Liver (tissue), 9 donors: Measurements from ENCODE around the gene RAPSN. TPM values are rescaled to one million over a fixed set of nuclear protein-coding genes. Genes with fewer than 3 reads are reported as not detected.

Experiments
- DNase-seq: peaks from one replicate; pipeline ENCODE4 v3.0.0-alpha.2; 2017; ENCODE audit warnings: low spot score
- H3K27ac ChIP-seq, 2 donors: one replicate each; pipeline ENCODE4 v1.7.0; 2013; ENCODE audit warnings: inconsistent platforms in 2 of 2, low read length in 2 of 2, control low read depth in 1 of 2, low read depth in 1 of 2, mild to moderate bottlenecking in 1 of 2
- H3K27me3 ChIP-seq, 4 donors: one replicate each; pipeline versions ENCODE4 v1.6.1 to v1.7.0; 2013; ENCODE audit warnings: low read length in 3 of 4, inconsistent platforms in 1 of 4, mild to moderate bottlenecking in 1 of 4, moderate library complexity in 1 of 4; ENCODE audit not compliant: control insufficient read depth in 4 of 4, insufficient read depth in 4 of 4
- H3K36me3 ChIP-seq, 4 donors: one replicate each; pipeline versions ENCODE4 v1.6.1 to v1.7.0; 2013; ENCODE audit warnings: low read length in 3 of 4, mild to moderate bottlenecking in 3 of 4, low read depth in 1 of 4, moderate library complexity in 1 of 4; ENCODE audit not compliant: control insufficient read depth in 4 of 4, insufficient read depth in 3 of 4
- H3K4me1 ChIP-seq, 4 donors: one replicate each; pipeline versions ENCODE4 v1.6.1 to v1.7.0; 2013; ENCODE audit warnings: low read length in 3 of 4, mild to moderate bottlenecking in 3 of 4, moderate library complexity in 1 of 4; ENCODE audit not compliant: control insufficient read depth in 4 of 4, insufficient read depth in 4 of 4
- H3K4me3 ChIP-seq, 3 donors: one replicate each; pipeline versions ENCODE4 v1.6.1 to v1.7.0; 2013; ENCODE audit warnings: low read length in 3 of 3, control low read depth in 1 of 3, low read depth in 1 of 3, mild to moderate bottlenecking in 1 of 3
- H3K9ac ChIP-seq, 2 donors: one replicate each; pipeline ENCODE4 v1.7.0; 2013; ENCODE audit warnings: low read length in 2 of 2, mild to moderate bottlenecking in 2 of 2, moderate library complexity in 2 of 2, control low read depth in 1 of 2, low read depth in 1 of 2
- H3K9me3 ChIP-seq, 4 donors: one replicate each; pipeline versions ENCODE4 v1.6.1 to v1.7.0; 2013; ENCODE audit warnings: low read length in 3 of 4; ENCODE audit not compliant: control insufficient read depth in 4 of 4
- EGR1 ChIP-seq, 2 donors: IDR thresholded peaks; 2 replicates each; pipeline ENCODE4 v1.6.1; 2016 to 2018; ENCODE audit warnings: antibody characterized with exemption in 2 of 2, low read depth in 2 of 2
- FOXA1 ChIP-seq: IDR thresholded peaks from 2 replicates; pipeline ENCODE4 v1.6.1; 2016; ENCODE audit warnings: antibody characterized with exemption
- FOXA2 ChIP-seq: IDR thresholded peaks from 2 replicates; pipeline ENCODE4 v1.6.1; 2016; ENCODE audit warnings: antibody characterized with exemption
- GABPA ChIP-seq, 2 donors: IDR thresholded peaks in 1 of 2; conservative IDR thresholded peaks in 1 of 2; 2 replicates each; pipeline ENCODE4 v1.6.1; 2016; ENCODE audit warnings: antibody characterized with exemption in 2 of 2, mild to moderate bottlenecking in 1 of 2, moderate library complexity in 1 of 2
- HNF4A ChIP-seq, 2 donors: conservative IDR thresholded peaks; 2 replicates each; pipeline ENCODE4 v1.6.1; 2016; ENCODE audit warnings: antibody characterized with exemption in 2 of 2, mild to moderate bottlenecking in 2 of 2
- HNF4G ChIP-seq: IDR thresholded peaks from 2 replicates; pipeline ENCODE4 v1.6.1; 2016; ENCODE audit warnings: antibody characterized with exemption
- JUND ChIP-seq, 2 donors: IDR thresholded peaks; 2 replicates each; pipeline ENCODE4 v1.6.1; 2016; ENCODE audit warnings: antibody characterized with exemption in 2 of 2
- NR2F2 ChIP-seq: IDR thresholded peaks from 2 replicates; pipeline ENCODE4 v1.6.1; 2016; ENCODE audit warnings: antibody characterized with exemption
- RAD21 ChIP-seq, 2 donors: IDR thresholded peaks; 2 replicates each; pipeline ENCODE4 v1.6.1; 2016; ENCODE audit warnings: antibody characterized with exemption in 2 of 2, mild to moderate bottlenecking in 2 of 2
- RXRA ChIP-seq, 2 donors: IDR thresholded peaks; 2 replicates each; pipeline ENCODE4 v1.6.1; 2017 to 2018; ENCODE audit warnings: antibody characterized with exemption in 2 of 2, mild to moderate bottlenecking in 1 of 2
- SP1 ChIP-seq: IDR thresholded peaks from 2 replicates; pipeline ENCODE4 v1.6.1; 2018; ENCODE audit warnings: antibody characterized with exemption, mild to moderate bottlenecking
- TAF1 ChIP-seq: conservative IDR thresholded peaks from 2 replicates; pipeline ENCODE4 v1.6.1; 2016; ENCODE audit warnings: antibody characterized with exemption, mild to moderate bottlenecking
- YY1 ChIP-seq: IDR thresholded peaks from 2 replicates; pipeline ENCODE4 v1.6.1; 2016; ENCODE audit warnings: antibody characterized with exemption, mild to moderate bottlenecking
- WGBS: extraction: QIAGEN DNeasy Blood & Tissue Kit; methylation state at CpG from one replicate; pipeline ENCODE4 v1.1.7; 2013; 5-methylcytosine and 5-hydroxymethylcytosine counted together
- polyA plus RNA-seq, 2 donors: library from polyadenylated mRNA; stranded (reverse) in 1 of 2; unstranded in 1 of 2; fragments of 200-250 nt in 1 of 2; fragments of >200 nt in 1 of 2; fragmentation: Nextera tagmentation in 1 of 2; extraction: Ambion mirVana in 1 of 2; gene quantifications; one replicate each; pipeline versions ENCODE4 v1.2.1 to v1.2.3, GENCODE V29; 2013 to 2015
- total RNA-seq, 2 donors: library from RNA; depleted of rRNA; stranded (reverse); fragments of >200 nt; gene quantifications; one replicate each; pipeline ENCODE4 v1.2.3, GENCODE V29; 2014
- TF ChIP-seq, protein P1 (sequence below): IDR thresholded peaks from 2 replicates; pipeline ENCODE4 v1.6.1; 2016; ENCODE audit warnings: antibody characterized with exemption, mild to moderate bottlenecking
- TF ChIP-seq, protein P2 (sequence below): IDR thresholded peaks from 2 replicates; pipeline ENCODE4 v1.6.1; 2016; ENCODE audit warnings: antibody characterized with exemption
- TF ChIP-seq, protein P3 (sequence below): fragments of 150-350 bp; IDR thresholded peaks from 2 replicates; pipeline ENCODE4 v1.5.1; 2017; ENCODE audit warnings: improper control_type of control experiment, low read depth, low read length; ENCODE audit not compliant: missing input control
- TF ChIP-seq, protein P4 (sequence below): IDR thresholded peaks from 2 replicates; pipeline ENCODE4 v1.6.1; 2016; ENCODE audit warnings: antibody characterized with exemption
- TF ChIP-seq, protein P5 (sequence below): IDR thresholded peaks from 2 replicates; pipeline ENCODE4 v1.6.1; 2016; ENCODE audit warnings: antibody characterized with exemption
- donor health status: healthy.
- donor health status: healthy.
- donor health status: healthy.
- donor health status: healthy.
- donor health status: healthy.

Gene RAPSN
- total and polyA plus RNA-seq, 4 donors = 0.12 to 0.59 (median 0.28) TPM; not detected in 1

DNA sequence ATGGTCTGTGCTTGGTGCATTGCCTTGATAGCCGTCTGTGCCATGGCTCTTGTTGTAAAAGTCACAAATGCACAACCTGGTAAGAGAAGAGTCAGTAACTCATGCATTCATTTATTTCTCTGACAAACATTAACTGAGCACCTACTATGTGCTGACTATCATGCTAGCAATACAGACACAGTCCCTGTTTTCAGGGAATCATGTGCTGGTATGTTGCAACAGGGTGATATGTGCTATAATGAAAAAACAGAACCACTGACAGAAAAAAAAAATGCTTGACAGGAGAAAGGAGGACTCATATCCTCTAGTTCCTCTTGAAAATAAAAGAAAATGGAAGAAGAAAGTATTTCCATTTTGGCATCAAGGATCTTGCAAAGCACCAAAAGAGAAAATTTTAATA lies 34.5 kb upstream of the RAPSN start (continued):
- TF ChIP-seq, protein P1, sequence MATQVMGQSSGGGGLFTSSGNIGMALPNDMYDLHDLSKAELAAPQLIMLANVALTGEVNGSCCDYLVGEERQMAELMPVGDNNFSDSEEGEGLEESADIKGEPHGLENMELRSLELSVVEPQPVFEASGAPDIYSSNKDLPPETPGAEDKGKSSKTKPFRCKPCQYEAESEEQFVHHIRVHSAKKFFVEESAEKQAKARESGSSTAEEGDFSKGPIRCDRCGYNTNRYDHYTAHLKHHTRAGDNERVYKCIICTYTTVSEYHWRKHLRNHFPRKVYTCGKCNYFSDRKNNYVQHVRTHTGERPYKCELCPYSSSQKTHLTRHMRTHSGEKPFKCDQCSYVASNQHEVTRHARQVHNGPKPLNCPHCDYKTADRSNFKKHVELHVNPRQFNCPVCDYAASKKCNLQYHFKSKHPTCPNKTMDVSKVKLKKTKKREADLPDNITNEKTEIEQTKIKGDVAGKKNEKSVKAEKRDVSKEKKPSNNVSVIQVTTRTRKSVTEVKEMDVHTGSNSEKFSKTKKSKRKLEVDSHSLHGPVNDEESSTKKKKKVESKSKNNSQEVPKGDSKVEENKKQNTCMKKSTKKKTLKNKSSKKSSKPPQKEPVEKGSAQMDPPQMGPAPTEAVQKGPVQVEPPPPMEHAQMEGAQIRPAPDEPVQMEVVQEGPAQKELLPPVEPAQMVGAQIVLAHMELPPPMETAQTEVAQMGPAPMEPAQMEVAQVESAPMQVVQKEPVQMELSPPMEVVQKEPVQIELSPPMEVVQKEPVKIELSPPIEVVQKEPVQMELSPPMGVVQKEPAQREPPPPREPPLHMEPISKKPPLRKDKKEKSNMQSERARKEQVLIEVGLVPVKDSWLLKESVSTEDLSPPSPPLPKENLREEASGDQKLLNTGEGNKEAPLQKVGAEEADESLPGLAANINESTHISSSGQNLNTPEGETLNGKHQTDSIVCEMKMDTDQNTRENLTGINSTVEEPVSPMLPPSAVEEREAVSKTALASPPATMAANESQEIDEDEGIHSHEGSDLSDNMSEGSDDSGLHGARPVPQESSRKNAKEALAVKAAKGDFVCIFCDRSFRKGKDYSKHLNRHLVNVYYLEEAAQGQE = no peak
- TF ChIP-seq NR2F2 = no peak

DNA sequence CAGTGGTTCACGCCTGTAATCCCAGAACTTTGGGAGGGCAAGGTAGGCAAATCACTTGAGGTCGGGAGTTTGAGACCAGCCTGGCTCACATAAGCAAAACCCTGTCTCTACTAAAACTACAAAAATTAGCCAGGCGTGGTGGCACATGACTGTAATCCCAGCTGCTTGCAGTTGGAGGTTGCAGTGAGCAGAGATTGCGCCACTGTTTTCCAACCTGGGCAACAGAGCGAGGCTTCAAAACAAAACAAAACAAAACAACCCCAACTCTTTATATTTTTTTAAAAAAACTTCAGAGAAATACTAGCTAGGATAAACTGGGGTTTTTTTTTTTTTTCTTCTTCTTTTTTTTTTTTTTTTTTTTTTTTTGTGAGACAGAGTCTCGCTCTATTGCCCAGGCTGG lies 31.8 kb upstream of the RAPSN start:
- Histone ChIP-seq H3K9ac (no peak overlapping the region), H3K9me3 (no peaks in the 10 kb centered on the region), H3K27me3 (no peaks in the 10 kb centered on the region), H3K4me1 (no peaks in the 10 kb centered on the region), H3K4me3 (no peak overlapping the region), H3K36me3 (peaks cover 18 to 87% (median 68%) of the 10 kb centered on the region in 4 donors), H3K27ac (no peak overlapping the region)
- no peak for TF ChIP-seq FOXA1
- peak; percentile 40 to 46 for TF ChIP-seq RAD21 (IDR thresholded peaks at IDR 0.05)
- TF ChIP-seq, protein P2, sequence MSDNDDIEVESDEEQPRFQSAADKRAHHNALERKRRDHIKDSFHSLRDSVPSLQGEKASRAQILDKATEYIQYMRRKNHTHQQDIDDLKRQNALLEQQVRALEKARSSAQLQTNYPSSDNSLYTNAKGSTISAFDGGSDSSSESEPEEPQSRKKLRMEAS = no peak
- TF ChIP-seq FOXA2 = no peak
- TF ChIP-seq, protein P1 = no peak
- TF ChIP-seq, protein P3, sequence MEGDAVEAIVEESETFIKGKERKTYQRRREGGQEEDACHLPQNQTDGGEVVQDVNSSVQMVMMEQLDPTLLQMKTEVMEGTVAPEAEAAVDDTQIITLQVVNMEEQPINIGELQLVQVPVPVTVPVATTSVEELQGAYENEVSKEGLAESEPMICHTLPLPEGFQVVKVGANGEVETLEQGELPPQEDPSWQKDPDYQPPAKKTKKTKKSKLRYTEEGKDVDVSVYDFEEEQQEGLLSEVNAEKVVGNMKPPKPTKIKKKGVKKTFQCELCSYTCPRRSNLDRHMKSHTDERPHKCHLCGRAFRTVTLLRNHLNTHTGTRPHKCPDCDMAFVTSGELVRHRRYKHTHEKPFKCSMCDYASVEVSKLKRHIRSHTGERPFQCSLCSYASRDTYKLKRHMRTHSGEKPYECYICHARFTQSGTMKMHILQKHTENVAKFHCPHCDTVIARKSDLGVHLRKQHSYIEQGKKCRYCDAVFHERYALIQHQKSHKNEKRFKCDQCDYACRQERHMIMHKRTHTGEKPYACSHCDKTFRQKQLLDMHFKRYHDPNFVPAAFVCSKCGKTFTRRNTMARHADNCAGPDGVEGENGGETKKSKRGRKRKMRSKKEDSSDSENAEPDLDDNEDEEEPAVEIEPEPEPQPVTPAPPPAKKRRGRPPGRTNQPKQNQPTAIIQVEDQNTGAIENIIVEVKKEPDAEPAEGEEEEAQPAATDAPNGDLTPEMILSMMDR = peak; percentile 3
- no peak for DNase-seq
- 84% methylated on average over 6 of the region's 6 CpGs for WGBS

DNA sequence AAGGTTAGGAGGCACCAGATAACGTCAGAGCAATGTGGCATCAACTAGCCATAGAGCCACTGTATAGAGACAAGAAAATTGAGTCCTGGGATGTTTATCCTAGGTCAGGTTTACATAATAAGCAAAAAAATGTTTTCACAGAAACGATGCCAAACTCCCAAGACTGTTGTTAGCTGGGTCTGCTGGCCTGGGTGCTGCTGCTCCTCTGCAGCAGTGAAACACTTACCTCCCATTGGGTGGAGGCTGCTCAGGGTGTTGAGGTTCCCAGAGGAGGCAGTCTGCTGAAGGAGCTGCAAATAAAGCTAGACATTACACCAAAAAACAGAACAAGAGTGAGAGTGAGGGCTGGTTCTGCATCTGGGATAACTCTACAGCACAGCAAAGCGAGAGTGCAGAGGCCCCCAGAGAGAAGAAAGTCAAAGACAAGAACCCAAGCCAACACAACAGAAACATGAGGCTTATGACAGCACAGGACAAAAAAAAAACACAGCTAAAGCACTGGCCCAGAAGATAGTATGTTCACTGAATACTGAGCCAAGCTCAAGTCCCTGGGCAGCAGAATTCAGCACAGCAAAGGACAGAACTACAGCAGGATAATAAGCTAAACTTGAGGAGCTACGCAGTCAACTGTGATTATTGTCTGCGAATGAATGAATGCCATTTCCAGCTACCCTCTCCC lies 29.9 kb upstream of the RAPSN start:
- WGBS = 81% methylated on average over 5 of the region's 5 CpGs
- no peaks in the 10 kb centered on the region for H3K9me3 ChIP-seq
- no peaks in the 10 kb centered on the region for H3K27me3 ChIP-seq
- H3K4me1 ChIP-seq = no peaks in the 10 kb centered on the region
- no peak overlapping the region for H3K4me3 ChIP-seq
- no peak overlapping the region for H3K27ac ChIP-seq
- H3K36me3 ChIP-seq = peaks cover 21 to 92% (median 76%) of the 10 kb centered on the region in 4 donors
- DNase-seq = no peak
- H3K9ac ChIP-seq = no peak overlapping the region
- TF ChIP-seq RXRA (IDR thresholded peaks at IDR 0.05) (no peak), FOXA2 (no peak), JUND (IDR thresholded peaks at IDR 0.05) (no peak), HNF4G (no peak), SP1 (no peak), HNF4A (conservative IDR thresholded peaks at IDR 0.05) (no peak), RAD21 (IDR thresholded peaks at IDR 0.05) (no peak), YY1 (no peak), FOXA1 (no peak), EGR1 (IDR thresholded peaks at IDR 0.05; ENCODE audit: low read depth in 2 of 2) (no peak), TAF1 (no peak), NR2F2 (no peak), GABPA (IDR thresholded peaks at IDR 0.05 in 1 of 2, conservative IDR thresholded peaks at IDR 0.05 in 1 of 2) (no peak)
- TF ChIP-seq, protein P4, sequence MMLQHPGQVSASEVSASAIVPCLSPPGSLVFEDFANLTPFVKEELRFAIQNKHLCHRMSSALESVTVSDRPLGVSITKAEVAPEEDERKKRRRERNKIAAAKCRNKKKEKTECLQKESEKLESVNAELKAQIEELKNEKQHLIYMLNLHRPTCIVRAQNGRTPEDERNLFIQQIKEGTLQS = no peak
- TF ChIP-seq, protein P2 = no peak
- TF ChIP-seq, protein P5, sequence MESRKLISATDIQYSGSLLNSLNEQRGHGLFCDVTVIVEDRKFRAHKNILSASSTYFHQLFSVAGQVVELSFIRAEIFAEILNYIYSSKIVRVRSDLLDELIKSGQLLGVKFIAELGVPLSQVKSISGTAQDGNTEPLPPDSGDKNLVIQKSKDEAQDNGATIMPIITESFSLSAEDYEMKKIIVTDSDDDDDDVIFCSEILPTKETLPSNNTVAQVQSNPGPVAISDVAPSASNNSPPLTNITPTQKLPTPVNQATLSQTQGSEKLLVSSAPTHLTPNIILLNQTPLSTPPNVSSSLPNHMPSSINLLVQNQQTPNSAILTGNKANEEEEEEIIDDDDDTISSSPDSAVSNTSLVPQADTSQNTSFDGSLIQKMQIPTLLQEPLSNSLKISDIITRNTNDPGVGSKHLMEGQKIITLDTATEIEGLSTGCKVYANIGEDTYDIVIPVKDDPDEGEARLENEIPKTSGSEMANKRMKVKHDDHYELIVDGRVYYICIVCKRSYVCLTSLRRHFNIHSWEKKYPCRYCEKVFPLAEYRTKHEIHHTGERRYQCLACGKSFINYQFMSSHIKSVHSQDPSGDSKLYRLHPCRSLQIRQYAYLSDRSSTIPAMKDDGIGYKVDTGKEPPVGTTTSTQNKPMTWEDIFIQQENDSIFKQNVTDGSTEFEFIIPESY = no peak
